Motor neuron (in vitro differentiated cells): ENCODE data around the gene ZNF407. TPM values are rescaled to one million over a fixed set of nuclear protein-coding genes. Genes with fewer than 3 reads are reported as not detected.

Experiments
- ATAC-seq, 8 experiments: fragments of 200-7000 bp; cut with Tn5 transposase; replicated peaks in 6 of 8; 2 replicates each; pipeline ENCODE4 v1.8.0; 2021; ENCODE audit warnings: mild to moderate bottlenecking in 8 of 8, moderate library complexity in 8 of 8
- H3K27ac ChIP-seq, 2 donors: fragments of 250-450 bp; sonication (Bioruptor Pico); 2 replicates each; pipeline ENCODE4 v1.9.0; 2021; ENCODE audit warnings: antibody characterized with exemption in 2 of 2, mild to moderate bottlenecking in 2 of 2, moderate library complexity in 1 of 2
- H3K4me1 ChIP-seq, 2 donors: fragments of 250-450 bp; sonication (Bioruptor Pico); replicated peaks in 1 of 2; 2 replicates each; pipeline ENCODE4 v1.6.1; 2021; ENCODE audit warnings: antibody characterized with exemption in 2 of 2, mild to moderate bottlenecking in 2 of 2, moderate library complexity in 1 of 2
- H3K4me3 ChIP-seq, 5 donors: fragments of 250-450 bp; sonication (Bioruptor Pico); 2 replicates each; pipeline ENCODE4 v1.9.0; 2021; ENCODE audit warnings: antibody characterized with exemption in 5 of 5, mild to moderate bottlenecking in 5 of 5, moderate library complexity in 4 of 5
- WGBS, 10 experiments: fragments of 450-650 bp; shearing (Covaris generic); methylation state at CpG; one replicate each; pipeline ENCODE4 v1.0.0; 2022; 5-methylcytosine and 5-hydroxymethylcytosine counted together
- in situ Hi-C, 9 experiments: fragments of 400-800 bp; cut with MboI; loops; one replicate each; pipeline ENCODE4 v1.15.0; 2021; ENCODE audit warnings: low sequenced_read_pairs in 9 of 9, low pct_unique_long_range_greater_than_20kb in 2 of 9; ENCODE audit not compliant: unreplicated experiment in 9 of 9
- total RNA-seq, 8 experiments: library from RNA; unstranded; fragments of 300-600 nt; gene quantifications; 2 replicates each; pipeline versions ENCODE4 v1.2.3 to v1.2.4, GENCODE V29; 2022

ZNF407 gene
- total RNA-seq, 8 experiments from 2014 or later = 7.9 to 23.6 (median 11.6) TPM

GRCh38 chr18:74692367-74693013, 94.8 kb downstream of the ZNF407 start:
- Histone ChIP-seq H3K27ac (no peak overlapping the region), H3K4me3 (no peak overlapping the region), H3K4me1 (no peaks in the 10 kb centered on the region)
- 80 to 97% (median 90%) methylated on average over 2 to 6 of the region's 9 CpGs; no CpG with 5 or more reads in 4 of the 10 experiments for WGBS, 10 experiments
- ATAC-seq = no peak
- in situ Hi-C loops = no loop called here

- WGBS, 10 experiments = 86 to 100% (median 100%) methylated on average over 1 of the region's 1 CpG; no CpG with 5 or more reads in 1 of the 10 experiments
- in situ Hi-C loops = no loop called here
- ATAC-seq = peak in 1 of 8 experiments; percentile 73
- no peak overlapping the region for H3K27ac ChIP-seq
- H3K4me3 ChIP-seq = no peak overlapping the region
- H3K4me1 ChIP-seq = peaks cover 0 to 4% of the 10 kb centered on the region in 2 donors
Measured at GRCh38 chr18:74694436-74694835, 96.8 kb downstream of the ZNF407 start.

GRCh38 chr18:74695170-74695569, 97.5 kb downstream of the ZNF407 start:
- WGBS, 10 experiments = 86 to 98% (median 93%) methylated on average over 3 to 5 of the region's 5 CpGs
- Histone ChIP-seq H3K4me3 (no peak overlapping the region), H3K27ac (no peak overlapping the region), H3K4me1 (peaks cover 0 to 4% of the 10 kb centered on the region in 2 donors)
- in situ Hi-C loops = no loop called here
- ATAC-seq = no peak

GRCh38 chr18:74698881-74699280, 101.2 kb downstream of the ZNF407 start:
- in situ Hi-C loops = no loop called here
- 64 to 92% (median 85%) methylated on average over 3 to 4 of the region's 4 CpGs for WGBS, 10 experiments
- ATAC-seq = no peak
- H3K4me1 ChIP-seq = peaks cover 0 to 4% of the 10 kb centered on the region in 2 donors
- H3K4me3 ChIP-seq = no peak overlapping the region
- no peak overlapping the region for H3K27ac ChIP-seq

- no peak for ATAC-seq
- WGBS, 10 experiments = 57 to 96% (median 74%) methylated on average over 1 to 3 of the region's 3 CpGs; no CpG with 5 or more reads in 1 of the 10 experiments
- in situ Hi-C loops = no loop called here
- peaks cover 0 to 4% of the 10 kb centered on the region in 2 donors for H3K4me1 ChIP-seq
- H3K27ac ChIP-seq = no peak overlapping the region
- H3K4me3 ChIP-seq = no peak overlapping the region
Measured at GRCh38 chr18:74699455-74699854, 101.8 kb downstream of the ZNF407 start.

- peak in 2 of 8 experiments; percentile 68 to 89 for ATAC-seq
- Histone ChIP-seq H3K27ac (no peak overlapping the region), H3K4me1 (peaks cover 0 to 3% of the 10 kb centered on the region in 2 donors), H3K4me3 (no peak overlapping the region)
- WGBS, 10 experiments = 0 to 100% (median 96%) methylated on average over 1 to 2 of the region's 3 CpGs; no CpG with 5 or more reads in 4 of the 10 experiments
- in situ Hi-C loops = no loop called here
Measured at GRCh38 chr18:74702950-74703349, 105.3 kb downstream of the ZNF407 start.

- Histone ChIP-seq H3K4me1 (peaks cover 9 to 12% of the 10 kb centered on the region in 2 donors), H3K4me3 (no peak overlapping the region), H3K27ac (no peak overlapping the region)
- in situ Hi-C loops = no loop called here
- no peak for ATAC-seq
Measured at GRCh38 chr18:74708169-74708568, 110.5 kb downstream of the ZNF407 start.

- H3K4me1 ChIP-seq = peaks cover 9 to 12% of the 10 kb centered on the region in 2 donors
- no peak for ATAC-seq
- H3K4me3 ChIP-seq = no peak overlapping the region
- no peak overlapping the region for H3K27ac ChIP-seq
- in situ Hi-C loops = no loop called here
- WGBS, 10 experiments = 75 to 100% (median 86%) methylated on average over 1 to 3 of the region's 3 CpGs; no CpG with 5 or more reads in 3 of the 10 experiments
Measured at GRCh38 chr18:74709452-74709851, 111.8 kb downstream of the ZNF407 start.

GRCh38 chr18:74714120-74714519, 116.5 kb downstream of the ZNF407 start:
- in situ Hi-C loops = no loop called here
- 86 to 100% (median 92%) methylated on average over 1 of the region's 1 CpG; no CpG with 5 or more reads in 1 of the 10 experiments for WGBS, 10 experiments
- Histone ChIP-seq H3K27ac (no peak overlapping the region), H3K4me3 (no peak overlapping the region), H3K4me1 (peaks cover 18 to 27% of the 10 kb centered on the region in 2 donors)
- peak in 1 of 8 experiments; percentile 65 for ATAC-seq

GRCh38 chr18:74714791-74715190, 117.1 kb downstream of the ZNF407 start:
- 33 to 100% (median 73%) methylated on average over 1 to 6 of the region's 6 CpGs; no CpG with 5 or more reads in 3 of the 10 experiments for WGBS, 10 experiments
- in situ Hi-C loops = no loop called here
- Histone ChIP-seq H3K4me1 (peaks cover 18 to 27% of the 10 kb centered on the region in 2 donors), H3K4me3 (no peak overlapping the region), H3K27ac (no peak overlapping the region)
- ATAC-seq = peak in 5 of 8 experiments; percentile 32 to 76 (median 64)

GRCh38 chr18:74715306-74715705, 117.6 kb downstream of the ZNF407 start:
- no peak for ATAC-seq
- H3K27ac ChIP-seq = no peak overlapping the region
- in situ Hi-C loops = no loop called here
- H3K4me1 ChIP-seq = peaks cover 15 to 26% of the 10 kb centered on the region in 2 donors
- H3K4me3 ChIP-seq = no peak overlapping the region
- WGBS, 10 experiments = 90 to 100% (median 95%) methylated on average over 2 to 7 of the region's 7 CpGs; no CpG with 5 or more reads in 2 of the 10 experiments

- no peak for ATAC-seq
- Histone ChIP-seq H3K27ac (no peak overlapping the region), H3K4me3 (no peak overlapping the region), H3K4me1 (peaks cover 9 to 19% of the 10 kb centered on the region in 2 donors)
- in situ Hi-C loops = no loop called here
- WGBS, 10 experiments = 56 to 100% (median 70%) methylated on average over 1 to 5 of the region's 5 CpGs; no CpG with 5 or more reads in 1 of the 10 experiments
Measured at GRCh38 chr18:74715865-74716712, 118.4 kb downstream of the ZNF407 start.

GRCh38 chr18:74718312-74718711, 120.6 kb downstream of the ZNF407 start:
- Histone ChIP-seq H3K4me3 (no peak overlapping the region), H3K27ac (no peak overlapping the region), H3K4me1 (peaks cover 6 to 17% of the 10 kb centered on the region in 2 donors)
- no peak for ATAC-seq
- WGBS, 10 experiments = 50 to 100% (median 80%) methylated on average over 1 to 2 of the region's 2 CpGs; no CpG with 5 or more reads in 5 of the 10 experiments
- in situ Hi-C loops = no loop called here
